ENCODE data around the gene C1QTNF2.

The C1QTNF2 gene

GRCh38 chr5:160370713-160371034 is 248 bp upstream of the C1QTNF2 start:
- Histone ChIP-seq H3K9me3 (no peaks in the 10 kb centered on the region), H3K36me3 (no peaks in the 10 kb centered on the region), H3K4me3 (ENCODE audit: low read depth, low read length) (peak overlapping the region; percentile 56), H3K4me1 (no peaks in the 10 kb centered on the region), H3K27me3 (peaks cover 7% of the 10 kb centered on the region; the same call in 1 of the 2 replicates)
- TF ChIP-seq, protein P1, sequence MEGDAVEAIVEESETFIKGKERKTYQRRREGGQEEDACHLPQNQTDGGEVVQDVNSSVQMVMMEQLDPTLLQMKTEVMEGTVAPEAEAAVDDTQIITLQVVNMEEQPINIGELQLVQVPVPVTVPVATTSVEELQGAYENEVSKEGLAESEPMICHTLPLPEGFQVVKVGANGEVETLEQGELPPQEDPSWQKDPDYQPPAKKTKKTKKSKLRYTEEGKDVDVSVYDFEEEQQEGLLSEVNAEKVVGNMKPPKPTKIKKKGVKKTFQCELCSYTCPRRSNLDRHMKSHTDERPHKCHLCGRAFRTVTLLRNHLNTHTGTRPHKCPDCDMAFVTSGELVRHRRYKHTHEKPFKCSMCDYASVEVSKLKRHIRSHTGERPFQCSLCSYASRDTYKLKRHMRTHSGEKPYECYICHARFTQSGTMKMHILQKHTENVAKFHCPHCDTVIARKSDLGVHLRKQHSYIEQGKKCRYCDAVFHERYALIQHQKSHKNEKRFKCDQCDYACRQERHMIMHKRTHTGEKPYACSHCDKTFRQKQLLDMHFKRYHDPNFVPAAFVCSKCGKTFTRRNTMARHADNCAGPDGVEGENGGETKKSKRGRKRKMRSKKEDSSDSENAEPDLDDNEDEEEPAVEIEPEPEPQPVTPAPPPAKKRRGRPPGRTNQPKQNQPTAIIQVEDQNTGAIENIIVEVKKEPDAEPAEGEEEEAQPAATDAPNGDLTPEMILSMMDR (IDR thresholded peaks at IDR 0.05; ENCODE audit: low read depth, low read length), result no peak
- no peak for DNase-seq

DNA sequence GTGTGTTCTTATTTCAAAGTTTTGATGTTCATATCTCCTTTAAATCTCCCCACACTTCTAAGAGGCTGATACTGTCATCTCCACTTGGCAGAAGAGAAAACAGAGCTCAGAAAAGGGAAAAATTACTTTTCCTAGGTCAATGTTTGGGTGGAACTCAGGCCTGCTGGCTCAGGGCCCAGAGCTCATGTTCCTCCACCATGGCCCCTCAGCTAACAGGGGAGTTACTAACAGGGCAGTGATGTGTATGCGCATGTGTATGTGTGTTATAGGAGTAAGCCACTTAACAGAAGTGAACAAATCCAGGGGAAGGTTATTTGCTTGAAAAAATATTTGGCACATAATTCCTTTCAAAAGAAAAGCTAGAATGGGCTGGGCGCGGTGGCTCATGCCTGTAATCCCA is 2.5 kb downstream of the C1QTNF2 start:
- TF ChIP-seq, protein P1 (IDR thresholded peaks at IDR 0.05; ENCODE audit: low read depth, low read length), result no peak
- no peaks in the 10 kb centered on the region for H3K4me1 ChIP-seq
- H3K27me3 ChIP-seq, result peaks cover 7% of the 10 kb centered on the region; the same call in 1 of the 2 replicates
- no peaks in the 10 kb centered on the region for H3K9me3 ChIP-seq
- no peaks in the 10 kb centered on the region for H3K36me3 ChIP-seq
- no peak overlapping the region for H3K4me3 ChIP-seq (ENCODE audit: low read depth, low read length)
- no peak for DNase-seq

- peaks cover 7% of the 10 kb centered on the region; the same call in 1 of the 2 replicates for H3K27me3 ChIP-seq
- no peaks in the 10 kb centered on the region for H3K4me1 ChIP-seq
- DNase-seq, result no peak
- TF ChIP-seq, protein P1 (IDR thresholded peaks at IDR 0.05; ENCODE audit: low read depth, low read length), result no peak
- no peaks in the 10 kb centered on the region for H3K9me3 ChIP-seq
- no peak overlapping the region for H3K4me3 ChIP-seq (ENCODE audit: low read depth, low read length)
- no peaks in the 10 kb centered on the region for H3K36me3 ChIP-seq
Measured at GRCh38 chr5:160367261-160367660, 3.2 kb downstream of the C1QTNF2 start.

GRCh38 chr5:160366230-160366629 is 4.2 kb downstream of the C1QTNF2 start:
- Histone ChIP-seq H3K4me3 (ENCODE audit: low read depth, low read length) (no peak overlapping the region), H3K4me1 (no peaks in the 10 kb centered on the region), H3K9me3 (no peaks in the 10 kb centered on the region), H3K36me3 (no peaks in the 10 kb centered on the region), H3K27me3 (peaks cover 7% of the 10 kb centered on the region; the same call in 1 of the 2 replicates)
- TF ChIP-seq, protein P1 (IDR thresholded peaks at IDR 0.05; ENCODE audit: low read depth, low read length), result no peak
- no peak for DNase-seq

DNA sequence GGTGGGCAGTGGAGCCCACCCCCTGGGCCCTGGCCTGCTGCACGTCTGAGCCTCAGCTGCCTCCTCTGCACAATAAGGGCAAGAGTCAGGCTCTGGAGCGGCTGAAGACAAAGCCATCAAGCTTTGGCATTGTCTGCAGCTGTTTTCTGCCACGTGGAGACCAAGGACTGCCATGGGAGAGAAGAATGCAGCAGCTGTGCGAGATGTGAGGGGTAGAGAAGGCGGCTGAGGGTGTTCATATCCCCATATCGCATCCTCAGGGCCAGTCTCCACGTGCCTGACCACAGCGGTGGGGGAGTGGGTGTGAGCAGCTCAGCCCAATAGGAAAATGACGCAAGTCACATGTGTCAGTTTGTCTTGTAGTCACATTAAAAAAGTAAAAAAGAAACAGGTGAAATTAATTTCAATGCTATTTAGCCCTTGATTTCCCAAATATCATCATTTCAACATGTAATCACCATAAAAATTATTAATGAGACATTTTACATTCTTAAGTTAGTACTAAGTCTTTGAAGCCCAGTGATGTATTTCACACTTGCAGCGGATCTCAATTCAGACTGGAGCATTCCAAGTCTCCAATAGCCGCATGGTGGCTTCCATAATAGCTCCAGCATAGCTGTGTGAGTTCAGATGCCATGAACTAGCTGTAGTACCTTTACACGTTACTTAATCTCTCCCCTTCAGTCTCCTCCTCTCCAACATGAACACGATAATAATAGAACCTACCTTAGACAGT is 6.6 kb downstream of the C1QTNF2 start:
- Histone ChIP-seq H3K4me3 (ENCODE audit: low read depth, low read length) (no peak overlapping the region), H3K4me1 (no peaks in the 10 kb centered on the region), H3K27me3 (no peaks in the 10 kb centered on the region), H3K9me3 (no peaks in the 10 kb centered on the region), H3K36me3 (no peaks in the 10 kb centered on the region)
- TF ChIP-seq, protein P1 (IDR thresholded peaks at IDR 0.05; ENCODE audit: low read depth, low read length), result no peak
- DNase-seq, result no peak

- no peaks in the 10 kb centered on the region for H3K4me1 ChIP-seq
- no peaks in the 10 kb centered on the region for H3K9me3 ChIP-seq
- TF ChIP-seq, protein P1 (IDR thresholded peaks at IDR 0.05; ENCODE audit: low read depth, low read length), result no peak
- DNase-seq, result no peak
- H3K36me3 ChIP-seq, result no peaks in the 10 kb centered on the region
- no peaks in the 10 kb centered on the region for H3K27me3 ChIP-seq
- no peak overlapping the region for H3K4me3 ChIP-seq (ENCODE audit: low read depth, low read length)
Measured at GRCh38 chr5:160363211-160363610, 7.2 kb downstream of the C1QTNF2 start.

Data from BE2C (cell line).